Hepatocyte (in vitro differentiated cells): ENCODE data around the gene SNCA.

Experiments
- EZH2 ChIP-seq: fragments of 200-600 bp; sonication (generic); IDR thresholded peaks from 2 replicates; pipeline ENCODE4 v1.6.1; 2016; ENCODE audit warnings: antibody characterized with exemption, mild to moderate bottlenecking, borderline replicate concordance
- TF ChIP-seq, protein P1 (sequence below): fragments of 200-600 bp; sonication (generic); IDR thresholded peaks from 2 replicates; pipeline ENCODE4 v1.5.1; 2016; ENCODE audit warnings: antibody characterized with exemption, mild to moderate bottlenecking; ENCODE audit not compliant: poor library complexity

DNA sequence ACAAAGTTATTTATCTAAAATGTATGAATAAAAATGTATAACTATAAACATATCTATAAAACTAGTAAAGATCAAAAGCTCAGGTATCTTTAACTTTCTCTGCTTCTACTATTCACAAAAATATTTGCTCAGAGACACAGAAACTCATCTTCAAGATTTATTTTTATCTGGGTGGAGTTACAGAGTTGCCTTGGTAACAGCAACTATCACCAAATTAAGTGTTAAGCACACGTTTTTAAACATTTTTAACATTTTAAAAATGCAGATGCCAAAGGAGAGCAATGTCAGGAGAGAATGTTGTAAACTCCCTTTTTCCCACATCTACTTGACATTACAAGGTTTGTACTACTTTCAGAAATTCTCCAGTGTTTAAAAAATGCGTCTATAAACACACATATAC lies 71.4 kb downstream of the SNCA start:
- TF ChIP-seq, protein P1, sequence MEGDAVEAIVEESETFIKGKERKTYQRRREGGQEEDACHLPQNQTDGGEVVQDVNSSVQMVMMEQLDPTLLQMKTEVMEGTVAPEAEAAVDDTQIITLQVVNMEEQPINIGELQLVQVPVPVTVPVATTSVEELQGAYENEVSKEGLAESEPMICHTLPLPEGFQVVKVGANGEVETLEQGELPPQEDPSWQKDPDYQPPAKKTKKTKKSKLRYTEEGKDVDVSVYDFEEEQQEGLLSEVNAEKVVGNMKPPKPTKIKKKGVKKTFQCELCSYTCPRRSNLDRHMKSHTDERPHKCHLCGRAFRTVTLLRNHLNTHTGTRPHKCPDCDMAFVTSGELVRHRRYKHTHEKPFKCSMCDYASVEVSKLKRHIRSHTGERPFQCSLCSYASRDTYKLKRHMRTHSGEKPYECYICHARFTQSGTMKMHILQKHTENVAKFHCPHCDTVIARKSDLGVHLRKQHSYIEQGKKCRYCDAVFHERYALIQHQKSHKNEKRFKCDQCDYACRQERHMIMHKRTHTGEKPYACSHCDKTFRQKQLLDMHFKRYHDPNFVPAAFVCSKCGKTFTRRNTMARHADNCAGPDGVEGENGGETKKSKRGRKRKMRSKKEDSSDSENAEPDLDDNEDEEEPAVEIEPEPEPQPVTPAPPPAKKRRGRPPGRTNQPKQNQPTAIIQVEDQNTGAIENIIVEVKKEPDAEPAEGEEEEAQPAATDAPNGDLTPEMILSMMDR: no peak
- TF ChIP-seq EZH2: no peak
